ENCODE measurements around the gene SH3RF1.

The SH3RF1 gene

DNA sequence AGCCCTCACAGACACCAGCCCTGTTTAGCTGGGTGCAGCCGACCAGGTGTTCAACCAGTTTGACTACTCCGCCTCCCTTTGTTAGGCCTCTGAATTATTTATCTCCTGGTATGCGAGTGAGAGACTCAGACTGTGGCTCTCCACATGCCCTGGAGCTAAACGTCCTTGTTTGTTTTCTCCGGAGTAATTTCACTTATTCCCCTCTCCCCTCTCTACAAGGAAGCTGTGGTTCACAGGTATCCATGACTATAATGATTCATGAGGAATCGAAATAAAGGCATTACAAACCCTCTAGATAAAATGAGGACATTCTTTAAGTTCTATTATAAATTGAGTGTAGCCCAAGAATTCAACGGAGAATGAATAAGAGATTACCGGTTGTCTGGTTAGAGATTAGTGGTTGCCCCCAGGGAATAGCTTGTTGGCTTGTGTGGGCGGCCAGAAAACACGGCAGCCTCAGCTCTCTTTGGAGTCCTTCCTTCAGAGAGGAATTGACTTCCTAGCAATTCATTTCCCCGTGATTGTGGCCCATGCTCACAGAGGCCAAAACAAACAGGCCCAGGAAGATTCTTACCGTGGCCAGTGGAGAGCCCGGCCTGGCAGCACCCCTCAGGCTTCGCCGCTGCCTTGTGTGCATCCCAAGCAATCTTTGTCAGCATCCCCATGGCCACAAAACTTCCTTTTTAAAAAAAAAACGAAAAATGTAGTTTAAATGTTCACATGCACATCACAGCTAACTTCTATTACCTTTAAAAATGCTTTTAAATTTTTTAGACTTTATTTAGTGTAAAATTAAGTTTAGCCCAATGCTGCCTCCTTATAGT, 200.5 kb downstream of the SH3RF1 start:
- peak; percentile 86 to 88 for DNase-seq (ENCODE audit: low read depth in 2 of 2)

GRCh38 chr4:169068423-169068822, 202.3 kb downstream of the SH3RF1 start:
- DNase-seq (ENCODE audit: low read depth in 2 of 2) = no peak

DNA sequence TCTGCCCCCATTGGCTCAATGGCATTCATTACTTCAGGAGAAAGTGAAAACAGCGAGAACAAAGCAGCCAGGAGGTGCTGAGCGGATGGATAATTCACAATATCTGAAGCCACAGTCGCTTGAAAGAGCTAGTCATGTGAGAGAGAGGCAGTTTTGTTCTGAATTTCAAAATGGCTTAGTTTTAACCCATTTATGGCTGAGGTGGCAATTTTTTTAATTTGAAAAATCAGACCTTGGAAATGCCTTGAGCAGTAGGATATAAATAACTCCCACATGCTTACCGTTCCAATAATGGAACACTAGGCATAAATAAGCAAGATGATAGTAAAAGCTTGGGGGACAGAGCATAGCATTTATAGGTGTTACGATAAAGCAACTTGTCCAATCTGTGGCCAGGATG, 203.8 kb downstream of the SH3RF1 start:
- DNase-seq (ENCODE audit: low read depth in 2 of 2) = no peak

DNA sequence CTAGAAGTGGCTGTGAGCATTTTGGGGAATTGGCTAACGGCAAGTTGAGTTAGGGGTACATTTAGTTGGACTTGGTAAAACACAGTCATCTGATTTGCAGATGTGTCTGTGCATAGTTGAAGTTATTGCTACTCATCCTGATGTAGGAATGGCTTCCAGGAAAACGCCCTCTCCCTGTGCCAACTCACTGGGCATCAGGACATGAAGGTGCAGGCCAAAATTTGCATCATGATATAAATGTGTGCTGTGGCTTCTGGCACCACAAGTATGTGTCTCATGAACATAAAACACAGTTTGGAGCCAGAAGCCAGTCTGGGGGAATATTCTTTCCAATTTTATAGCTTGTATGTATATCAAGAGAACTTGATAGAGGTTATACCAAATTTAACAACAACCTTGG, 206.5 kb downstream of the SH3RF1 start:
- DNase-seq (ENCODE audit: low read depth in 2 of 2) = no peak

DNA sequence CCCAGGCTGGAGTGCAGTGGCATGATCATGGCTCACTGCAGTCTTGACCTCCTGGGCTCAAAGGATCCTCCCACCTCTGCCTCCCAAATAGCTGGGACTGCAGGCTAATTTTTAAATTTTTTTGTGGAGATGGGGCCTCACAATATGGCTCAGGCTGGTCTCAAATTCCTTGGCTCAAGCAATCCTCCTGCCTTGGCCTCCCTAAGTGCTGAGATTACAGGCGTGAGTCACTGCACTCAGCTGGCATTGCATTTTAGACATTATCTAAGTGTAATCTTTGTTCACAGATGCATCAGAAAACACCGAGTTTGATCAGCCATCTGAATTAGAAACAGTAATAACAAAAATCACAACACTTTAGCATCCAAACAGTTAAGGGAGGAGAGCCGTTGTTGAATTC, 207.3 kb downstream of the SH3RF1 start:
- no peak for DNase-seq (ENCODE audit: low read depth in 2 of 2)

GRCh38 chr4:169062897-169063244, 207.9 kb downstream of the SH3RF1 start:
- DNase-seq (ENCODE audit: low read depth in 2 of 2) = no peak

GRCh38 chr4:169061386-169061785, 209.4 kb downstream of the SH3RF1 start:
- no peak for DNase-seq (ENCODE audit: low read depth in 2 of 2)

GRCh38 chr4:169060391-169061091, 210.2 kb downstream of the SH3RF1 start:
- no peak for DNase-seq (ENCODE audit: low read depth in 2 of 2)

DNA sequence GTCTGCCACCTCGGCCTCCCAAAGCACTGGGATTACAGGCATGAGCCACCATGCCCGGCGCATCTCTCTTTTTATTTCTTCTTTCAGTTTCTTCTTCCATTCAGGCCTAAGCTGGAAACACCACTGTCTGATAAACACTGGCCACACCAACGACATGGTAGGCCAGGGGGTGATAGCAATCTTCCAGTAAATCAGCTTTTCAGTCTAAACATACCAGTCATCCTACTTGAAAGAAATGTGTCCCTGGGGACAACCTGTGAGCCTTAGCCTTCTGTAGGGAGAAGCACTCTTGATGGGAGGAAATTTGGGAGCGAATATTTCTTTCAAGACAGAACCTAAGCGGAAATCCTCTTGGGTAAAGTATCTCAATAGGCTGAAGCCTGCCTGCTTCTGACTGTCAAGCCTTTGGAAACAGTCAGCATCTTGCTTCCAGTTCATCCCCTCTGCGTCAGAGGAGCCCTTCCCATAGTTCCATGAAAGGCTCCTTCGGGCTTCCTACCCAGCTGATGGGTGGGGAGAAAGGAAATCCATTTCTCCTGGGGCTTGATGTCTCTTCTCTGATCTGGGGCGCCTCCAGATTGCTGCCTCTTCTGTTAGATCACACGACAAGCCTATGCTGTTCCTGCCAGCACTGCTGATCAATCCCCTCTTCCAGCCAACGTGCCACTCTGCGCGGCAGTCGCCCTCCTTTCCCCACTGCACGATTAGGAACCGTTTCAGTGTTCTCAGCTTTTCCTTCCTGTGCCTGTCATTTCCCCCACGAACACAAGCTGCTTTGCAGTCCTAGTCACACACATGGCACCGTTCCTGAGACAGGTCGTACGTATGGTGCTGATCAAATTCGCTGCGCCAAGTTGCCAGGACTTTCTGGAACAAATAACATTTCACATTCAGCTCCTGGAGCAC, 211.2 kb downstream of the SH3RF1 start:
- DNase-seq (ENCODE audit: low read depth in 2 of 2) = no peak

DNA sequence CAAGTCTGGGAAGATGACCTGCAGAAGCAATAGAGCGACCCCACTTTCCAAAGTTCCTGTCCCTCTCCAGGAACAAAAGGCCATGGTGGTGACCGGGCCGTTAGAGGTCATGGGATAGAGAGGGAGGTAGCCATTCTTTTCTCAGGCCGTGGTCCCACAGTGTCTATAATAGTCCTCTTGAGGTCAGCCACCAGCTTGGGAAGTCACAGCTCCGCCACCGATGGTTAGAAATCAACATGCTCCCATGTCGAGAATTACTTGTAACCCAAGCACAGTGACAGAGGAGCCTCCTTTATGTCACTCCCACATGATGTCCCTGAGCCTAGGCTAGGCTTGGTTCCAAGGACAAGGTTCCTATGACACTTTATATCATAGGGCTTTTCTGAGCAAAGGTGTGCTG, 212.4 kb downstream of the SH3RF1 start:
- no peak for DNase-seq (ENCODE audit: low read depth in 2 of 2)

DNA sequence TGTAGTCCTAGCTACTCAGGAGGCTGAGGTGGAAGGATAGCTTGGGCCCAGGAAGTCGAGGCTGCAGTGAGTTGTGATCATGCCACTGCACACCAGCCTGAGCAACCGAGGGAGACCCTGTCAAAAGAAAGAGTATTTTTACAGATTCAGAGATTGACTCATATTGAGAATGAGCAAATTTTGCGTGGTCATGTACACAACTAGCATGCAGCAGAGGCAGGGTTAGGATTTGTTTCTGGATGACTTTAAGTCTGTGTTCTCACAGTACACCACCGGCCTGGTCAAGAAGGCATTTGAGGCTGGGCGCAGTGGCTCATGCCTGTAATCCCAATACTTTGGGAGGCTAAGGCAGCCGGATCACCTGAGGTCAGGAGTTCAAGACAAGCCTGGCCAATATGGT, 215.9 kb downstream of the SH3RF1 start:
- no peak for DNase-seq (ENCODE audit: low read depth in 2 of 2)

DNA sequence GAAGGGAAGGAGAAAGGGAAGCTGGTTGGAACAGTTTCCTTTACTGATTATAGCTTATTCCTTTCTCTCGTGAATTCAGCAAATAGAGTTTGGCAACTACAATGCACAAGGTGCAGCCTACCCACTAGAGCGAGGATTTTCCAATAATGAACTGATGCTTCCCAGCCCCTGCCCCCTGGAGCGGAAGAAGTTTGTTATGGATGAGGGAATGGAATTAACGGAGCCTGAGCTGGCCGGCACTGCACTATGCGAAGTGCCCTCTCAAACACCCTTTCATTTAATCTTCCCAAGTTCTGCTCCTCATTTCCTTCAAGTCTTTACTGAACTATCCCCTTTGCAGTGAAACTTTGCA, 218.2 kb downstream of the SH3RF1 start:
- no peak for DNase-seq (ENCODE audit: low read depth in 2 of 2)

- DNase-seq (ENCODE audit: low read depth in 2 of 2) = peak in 1 of 2 experiments; percentile 54
Measured at GRCh38 chr4:169051761-169052593, 218.8 kb downstream of the SH3RF1 start.

DNA sequence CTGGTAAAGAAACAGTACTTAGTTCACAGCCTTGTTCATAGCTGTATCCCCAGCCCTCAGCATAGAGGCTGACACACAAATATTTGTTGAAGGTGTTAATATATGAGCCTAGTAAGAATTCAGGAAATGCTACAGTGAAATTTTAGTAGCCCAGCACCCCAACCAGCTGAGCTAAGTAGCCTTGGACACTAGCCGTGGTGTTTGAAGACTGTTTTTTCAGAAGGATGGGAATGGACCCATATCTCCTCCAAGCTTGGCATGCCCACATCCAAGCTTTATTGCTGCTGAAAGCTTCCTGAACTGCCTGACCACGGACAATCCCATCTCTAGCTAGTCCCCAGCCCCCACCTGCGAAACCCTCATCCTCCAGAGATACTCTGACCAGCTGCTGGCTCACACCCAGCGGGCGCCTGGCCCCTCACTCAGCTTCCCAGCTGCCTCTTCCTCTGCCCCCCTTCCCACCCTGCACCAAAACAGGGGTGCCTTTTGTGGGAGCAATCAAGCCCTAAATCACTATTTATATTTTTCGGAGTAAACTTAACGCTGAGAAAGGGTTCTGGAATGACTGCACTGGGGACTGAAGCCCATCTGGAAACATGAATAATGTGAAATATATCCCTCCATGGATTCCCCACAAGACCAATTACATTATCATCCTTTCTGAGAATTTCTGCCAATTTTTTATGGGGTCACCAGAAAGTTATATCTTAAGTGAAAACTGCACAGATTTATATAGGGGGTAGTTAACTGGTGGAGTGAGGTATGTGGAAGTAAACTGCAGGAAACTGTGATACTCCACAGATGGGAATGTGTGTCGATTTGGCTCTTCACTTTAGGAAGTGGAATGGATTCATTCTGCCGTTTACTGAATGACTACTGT, 219.6 kb downstream of the SH3RF1 start:
- peak; percentile 77 to 80 for DNase-seq (ENCODE audit: low read depth in 2 of 2)

DNA sequence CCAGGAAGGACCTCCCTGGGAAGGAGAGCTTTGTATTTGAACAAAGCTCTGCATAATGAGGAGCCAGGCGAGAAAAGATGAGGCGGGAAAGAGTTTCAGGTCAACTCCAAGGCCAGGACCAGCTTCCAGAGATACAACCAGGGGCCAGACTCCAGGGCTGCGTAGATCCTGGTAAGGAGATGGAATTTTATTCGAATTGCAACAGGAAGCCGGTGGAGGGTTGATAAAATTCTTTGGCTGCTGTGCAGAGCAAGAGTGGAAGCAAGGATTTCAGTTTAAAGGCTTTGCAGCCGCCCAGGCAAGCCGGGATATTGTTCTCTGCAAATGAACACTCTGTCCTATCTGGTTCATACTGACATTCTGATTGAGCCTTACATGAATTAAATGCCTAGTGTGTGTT, 220.5 kb downstream of the SH3RF1 start:
- no peak for DNase-seq (ENCODE audit: low read depth in 2 of 2)

- no peak for DNase-seq (ENCODE audit: low read depth in 2 of 2)
Measured at GRCh38 chr4:169048868-169049414, 221.8 kb downstream of the SH3RF1 start.

DNA sequence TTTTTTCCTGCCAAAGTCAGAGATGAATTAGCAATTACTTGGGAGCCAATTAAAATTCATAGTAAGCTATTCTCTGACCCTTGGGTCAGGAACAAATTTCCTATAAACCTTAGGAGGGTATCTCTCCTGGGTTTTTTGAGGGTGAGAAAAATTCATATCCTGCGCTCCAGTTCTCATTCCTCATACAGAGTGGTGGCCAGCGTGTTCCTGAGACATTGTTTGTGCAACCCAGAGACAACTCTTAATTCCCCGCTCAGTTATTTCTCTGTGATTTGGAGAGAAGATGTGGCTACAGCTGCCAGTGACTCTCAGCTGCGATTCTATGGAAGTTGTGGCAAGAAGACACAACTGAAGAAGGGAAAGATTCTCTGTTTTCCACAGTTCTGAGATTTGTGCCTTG, 222.8 kb downstream of the SH3RF1 start:
- no peak for DNase-seq (ENCODE audit: low read depth in 2 of 2)

DNA sequence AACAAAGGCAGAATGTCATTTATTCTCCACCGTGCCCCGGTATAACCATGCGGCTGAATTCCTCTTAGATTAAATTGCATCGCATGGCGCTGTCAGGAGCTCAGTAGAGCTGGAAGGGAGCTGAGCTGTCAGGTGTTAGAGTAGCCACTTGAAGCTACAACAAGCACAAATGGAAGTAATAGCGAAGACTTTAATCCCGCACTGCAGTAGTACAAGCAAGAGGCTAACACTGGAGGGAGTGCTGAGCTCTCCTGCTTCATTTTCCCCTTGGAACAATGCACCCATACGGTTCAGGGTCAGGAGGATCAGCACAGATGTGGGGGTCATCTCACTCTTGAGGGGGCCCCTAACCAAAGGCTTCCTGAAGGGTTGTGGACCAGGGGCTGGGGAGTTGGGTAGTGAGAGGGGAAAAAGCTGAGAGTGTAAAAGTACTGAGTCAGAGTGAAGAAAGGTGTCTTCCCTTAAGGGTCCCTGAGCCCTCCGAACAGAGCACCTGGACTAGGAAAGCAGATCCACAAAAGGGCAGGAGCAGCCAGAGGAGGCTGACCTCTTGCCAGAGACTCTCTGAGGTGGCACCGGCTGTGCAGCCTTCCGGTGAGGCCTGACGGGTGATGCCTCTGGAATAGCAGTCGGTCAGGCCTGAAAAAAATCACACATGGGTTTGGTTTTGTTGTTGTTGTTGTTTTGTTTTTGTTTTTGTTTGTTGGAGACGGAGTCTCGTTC, 224.7 kb downstream of the SH3RF1 start:
- DNase-seq (ENCODE audit: low read depth in 2 of 2) = no peak

- DNase-seq (ENCODE audit: low read depth in 2 of 2) = no peak
Measured at GRCh38 chr4:169044714-169045447, 225.9 kb downstream of the SH3RF1 start.
